Stimulated activated CD4-positive, alpha-beta T cell treated with anti-CD3 and anti-CD28 coated beads, Interleukin-1b, Interleukin-23, amount 100 ng/mL, for 4 hours (primary cell): ENCODE results near the gene CGB5.
A peak's percentile ranks its signal among the peaks of the same experiment; 100 is the strongest.
"Not testable (repeated sequence)": the region's sequence is repeated elsewhere in the genome, so short reads cannot be mapped to it uniquely, and the experiment has no call there.

Experiments
- DNase-seq, 2 donors: peaks; one replicate each; pipeline ENCODE4 v3.0.0-alpha.2; 2020; ENCODE audit warnings: low read depth in 2 of 2

The CGB5 gene

GRCh38 chr19:49043548-49043947 is at the start of gene CGB5:
CGB5 (plus strand) TSS chr19:49043848; CDS start chr19:49044210, 362 bp downstream.
- DNase-seq: not testable (repeated sequence)

GRCh38 chr19:48994035-48994386 is 49.6 kb upstream of the CGB5 start:
- no peak for DNase-seq

GRCh38 chr19:48997972-48998371 is 45.7 kb upstream of the CGB5 start:
- no peak for DNase-seq

GRCh38 chr19:48999481-49000325 is 43.9 kb upstream of the CGB5 start:
- peak; percentile 47 to 62 for DNase-seq

GRCh38 chr19:49004133-49004532 is 39.5 kb upstream of the CGB5 start:
- no peak for DNase-seq

- DNase-seq: no peak
Observed at GRCh38 chr19:49004964-49005614, 38.6 kb upstream of the CGB5 start.

- DNase-seq: no peak
Observed at GRCh38 chr19:49006905-49007304, 36.7 kb upstream of the CGB5 start.

GRCh38 chr19:49009828-49010227 is 33.8 kb upstream of the CGB5 start:
- no peak for DNase-seq

GRCh38 chr19:49010453-49010852 is 33.2 kb upstream of the CGB5 start:
- no peak for DNase-seq

GRCh38 chr19:49011194-49011593 is 32.5 kb upstream of the CGB5 start:
- DNase-seq: no peak

- no peak for DNase-seq
Observed at GRCh38 chr19:49014123-49014869, 29.4 kb upstream of the CGB5 start.

GRCh38 chr19:49014870-49015255 is 28.8 kb upstream of the CGB5 start:
- DNase-seq: no peak

GRCh38 chr19:49016067-49016839 is 27.4 kb upstream of the CGB5 start:
- no peak for DNase-seq

- DNase-seq: no peak
Observed at GRCh38 chr19:49017041-49017665, 26.5 kb upstream of the CGB5 start, which contains the start of gene LHB. LHB (minus strand) TSS chr19:49017091; CDS start chr19:49017081, 10 bp downstream.

GRCh38 chr19:49017666-49018351 is 25.8 kb upstream of the CGB5 start:
- peak; percentile 43 to 51 for DNase-seq

- DNase-seq: not testable (repeated sequence)
Observed at GRCh38 chr19:49018388-49019241, 25.0 kb upstream of the CGB5 start.

- DNase-seq: peak; percentile 47 to 64
Observed at GRCh38 chr19:49019242-49019932, 24.3 kb upstream of the CGB5 start.

GRCh38 chr19:49020342-49020741 is 23.3 kb upstream of the CGB5 start:
- DNase-seq: no peak
